Left cardiac atrium (tissue), 4 donors: ENCODE results near the gene CCDC188. TPM values are rescaled to one million over a fixed set of nuclear protein-coding genes. Genes with fewer than 3 reads are reported as not detected.

Experiments
- ATAC-seq, 2 donors: fragments of 200-7000 bp; cut with Tn5 transposase; one replicate each; pipeline ENCODE4 v1.9.1; 2020; ENCODE audit warnings: mild to moderate bottlenecking in 2 of 2, moderate library complexity in 2 of 2
- DNase-seq: peaks from one replicate; pipeline ENCODE4 v3.0.0-alpha.2; 2020
- intact Hi-C, 2 donors: fragments of 100-400 bp; cut with DNase I; formaldehyde crosslinking; loops; one replicate each; pipeline versions ENCODE4 v1.14.1 to v1.15.1; 2022 to 2023
- total RNA-seq, 2 donors: library from RNA; stranded (reverse); fragmentation: NEBNext Ultra II Directional; extraction: Animal tissue kit (Norgen Biotek cat#: 25700); gene quantifications; one replicate each; pipeline ENCODE4 v1.2.1, GENCODE V29; 2021
- donor health status: DM: no; HTN: yes; CAD: no.
- donor health status: DM: no; HTN: yes; CAD: no; lungs with severe emphysema.
- donor health status: DM: yes; HTN: yes; CAD: no.
- donor health status: Dilated cardiomyopathy.

Gene CCDC188
- total RNA-seq, 2 donors from 2014 or later = 0.44 to 0.62 TPM

DNA sequence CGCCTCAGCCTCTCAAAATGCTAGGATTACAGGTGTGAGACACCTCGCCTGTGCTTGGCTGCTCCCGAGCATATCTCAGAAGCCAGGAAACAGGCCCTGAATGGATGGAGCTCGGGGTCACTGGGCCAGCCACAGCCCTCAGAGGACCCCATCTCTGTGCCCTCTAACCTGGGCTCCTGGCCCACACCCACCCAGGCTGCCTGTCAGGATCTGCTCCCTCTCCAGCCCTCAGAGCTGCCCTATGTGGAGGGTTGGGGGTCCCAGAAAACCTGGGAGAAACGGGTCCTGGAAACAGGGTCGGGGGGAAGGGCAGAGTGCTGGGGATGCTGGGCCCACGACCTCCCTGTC, 5.2 kb upstream of the CCDC188 start:
- intact Hi-C loops = loop anchor here (5.0 kb wide), 1 partner anchor 111 kb away; the partner anchor contains the start of gene RTN4R (in 2 of the 2)
- DNase-seq = no peak
- no peak for ATAC-seq

DNA sequence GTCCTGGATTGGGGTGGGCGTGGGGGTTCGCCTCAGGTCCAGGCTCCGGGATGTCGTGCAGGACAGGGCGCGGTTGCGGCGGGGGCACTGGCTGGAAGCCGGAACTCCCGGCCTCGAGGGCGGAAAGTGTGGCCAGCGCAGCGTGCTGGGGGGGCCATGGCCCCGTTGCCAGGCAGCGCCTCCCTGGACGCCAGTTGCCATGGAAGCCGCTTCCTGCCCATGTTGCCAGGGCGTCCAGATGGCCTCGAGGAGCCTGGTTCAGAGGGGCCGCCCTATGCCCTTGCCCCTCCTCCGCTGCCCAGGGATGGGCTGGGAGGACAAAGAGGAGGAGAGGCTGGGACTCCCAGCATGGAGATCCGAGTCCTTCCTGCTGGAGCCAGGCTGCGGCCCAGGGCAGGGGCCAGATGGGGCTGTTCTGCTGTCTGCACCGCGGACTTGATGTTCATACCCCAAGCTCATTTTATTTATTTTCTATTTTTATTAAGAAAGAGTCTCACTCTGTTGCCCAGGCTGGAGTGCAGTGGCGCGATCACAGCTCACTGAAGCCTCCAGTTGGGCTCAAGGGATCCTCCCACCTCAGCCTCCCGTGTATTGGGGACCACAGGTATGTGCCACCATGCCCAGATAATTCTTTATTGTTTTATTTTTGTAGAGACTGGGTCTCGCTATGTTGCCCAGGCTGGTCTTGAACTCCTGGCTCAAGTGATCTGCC, 4.6 kb upstream of the CCDC188 start:
- DNase-seq = peak; percentile 66
- ATAC-seq = peak; percentile 34 to 36
- intact Hi-C loops = loop anchor here (5.0 kb wide), 1 partner anchor 112 kb away; the partner anchor contains the start of gene RTN4R (in 2 of the 2)

DNA sequence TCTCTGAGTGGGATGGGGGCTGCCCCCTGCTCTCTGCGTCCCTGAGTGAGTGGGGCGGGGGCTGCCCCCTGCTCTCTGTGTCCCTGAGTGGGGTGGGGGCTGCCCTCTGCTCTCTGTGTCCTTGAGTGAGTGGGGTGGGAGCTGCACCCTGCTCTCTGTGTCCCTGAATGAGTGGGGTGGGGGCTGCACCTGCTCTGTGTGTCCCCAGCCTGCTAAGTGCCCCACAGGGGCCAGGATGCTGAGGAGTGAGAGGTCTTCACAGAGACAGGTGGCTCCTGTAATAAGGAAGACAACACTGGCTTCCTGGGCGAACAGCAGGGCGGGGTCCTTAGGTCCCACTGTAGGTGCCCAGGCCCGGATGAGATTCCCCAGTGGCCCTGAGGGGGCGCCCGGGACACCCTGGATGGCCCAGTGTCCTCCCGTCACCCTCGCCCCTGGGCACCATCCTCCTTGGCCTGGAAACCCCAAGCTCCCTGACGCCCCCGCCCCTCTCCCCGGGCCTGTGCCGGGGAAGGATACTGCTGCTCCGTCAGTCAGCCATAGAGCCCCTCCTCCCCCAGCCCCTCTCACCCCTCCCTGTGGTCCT, 3.8 kb upstream of the CCDC188 start:
- intact Hi-C loops = loop anchor here (5.0 kb wide), 1 partner anchor 113 kb away; the partner anchor contains the start of gene RTN4R (in 2 of the 2)
- ATAC-seq (no peak), DNase-seq (no peak)

DNA sequence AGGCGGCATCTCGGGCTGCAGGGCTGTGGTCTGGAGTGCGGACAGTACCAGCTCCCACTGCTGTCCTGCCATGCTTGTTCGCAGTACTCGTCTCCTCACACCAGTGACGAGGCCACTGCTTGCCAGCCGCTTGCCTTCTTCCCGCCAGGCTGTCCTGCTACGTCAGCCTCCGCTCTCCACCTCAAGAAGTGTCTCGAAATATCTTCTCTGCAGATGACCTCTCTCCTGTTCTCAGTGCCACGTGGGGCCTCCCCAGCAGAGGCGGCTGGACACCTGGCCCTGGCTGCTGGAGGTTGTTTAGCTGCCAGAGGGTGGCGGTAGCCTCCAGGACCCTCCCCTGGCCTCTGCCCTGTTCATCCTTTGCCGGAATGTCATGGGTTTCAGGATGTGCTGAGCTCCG, 3.1 kb upstream of the CCDC188 start:
- ATAC-seq (no peak), DNase-seq (no peak)
- intact Hi-C loops = no loop called here

DNA sequence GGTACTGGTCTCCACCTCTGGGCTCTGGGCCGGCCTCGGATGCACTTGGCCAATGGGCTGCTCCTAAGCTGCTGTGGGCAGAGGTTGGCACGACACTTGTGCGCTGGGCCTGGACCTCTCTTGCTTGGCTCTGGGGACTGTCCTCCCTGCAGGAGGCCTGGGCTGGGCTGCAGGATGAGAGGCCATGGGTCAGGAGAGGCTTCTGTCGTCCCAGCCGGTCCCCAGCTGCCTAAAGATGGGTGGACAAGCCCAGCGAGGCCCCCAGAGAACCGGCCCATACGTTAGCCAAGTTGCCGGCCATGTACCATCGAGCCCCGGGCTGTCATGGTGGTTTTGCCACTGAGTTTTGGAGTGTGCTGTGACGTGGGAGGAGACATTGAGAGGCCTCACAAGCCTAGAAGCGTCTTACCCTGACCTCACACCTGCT, 1.6 kb upstream of the CCDC188 start:
- intact Hi-C loops = no loop called here
- ATAC-seq (no peak), DNase-seq (no peak)

DNA sequence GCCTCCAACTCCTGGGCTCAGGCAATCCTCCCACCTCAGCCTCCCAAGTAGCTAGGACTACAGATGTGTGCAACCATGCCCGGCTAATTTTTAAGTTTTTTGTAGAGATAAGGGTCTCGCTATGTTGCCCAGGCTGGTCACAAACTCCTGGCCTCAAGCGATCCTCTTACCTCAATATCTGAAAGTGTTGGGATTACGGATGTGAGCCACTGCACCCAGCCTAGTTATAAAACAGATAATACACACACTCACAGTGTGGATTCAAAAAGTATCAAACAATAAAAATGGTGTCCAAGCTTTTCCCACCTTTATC, 377 bp upstream of the CCDC188 start:
- ATAC-seq = no peak
- intact Hi-C loops = no loop called here

DNA sequence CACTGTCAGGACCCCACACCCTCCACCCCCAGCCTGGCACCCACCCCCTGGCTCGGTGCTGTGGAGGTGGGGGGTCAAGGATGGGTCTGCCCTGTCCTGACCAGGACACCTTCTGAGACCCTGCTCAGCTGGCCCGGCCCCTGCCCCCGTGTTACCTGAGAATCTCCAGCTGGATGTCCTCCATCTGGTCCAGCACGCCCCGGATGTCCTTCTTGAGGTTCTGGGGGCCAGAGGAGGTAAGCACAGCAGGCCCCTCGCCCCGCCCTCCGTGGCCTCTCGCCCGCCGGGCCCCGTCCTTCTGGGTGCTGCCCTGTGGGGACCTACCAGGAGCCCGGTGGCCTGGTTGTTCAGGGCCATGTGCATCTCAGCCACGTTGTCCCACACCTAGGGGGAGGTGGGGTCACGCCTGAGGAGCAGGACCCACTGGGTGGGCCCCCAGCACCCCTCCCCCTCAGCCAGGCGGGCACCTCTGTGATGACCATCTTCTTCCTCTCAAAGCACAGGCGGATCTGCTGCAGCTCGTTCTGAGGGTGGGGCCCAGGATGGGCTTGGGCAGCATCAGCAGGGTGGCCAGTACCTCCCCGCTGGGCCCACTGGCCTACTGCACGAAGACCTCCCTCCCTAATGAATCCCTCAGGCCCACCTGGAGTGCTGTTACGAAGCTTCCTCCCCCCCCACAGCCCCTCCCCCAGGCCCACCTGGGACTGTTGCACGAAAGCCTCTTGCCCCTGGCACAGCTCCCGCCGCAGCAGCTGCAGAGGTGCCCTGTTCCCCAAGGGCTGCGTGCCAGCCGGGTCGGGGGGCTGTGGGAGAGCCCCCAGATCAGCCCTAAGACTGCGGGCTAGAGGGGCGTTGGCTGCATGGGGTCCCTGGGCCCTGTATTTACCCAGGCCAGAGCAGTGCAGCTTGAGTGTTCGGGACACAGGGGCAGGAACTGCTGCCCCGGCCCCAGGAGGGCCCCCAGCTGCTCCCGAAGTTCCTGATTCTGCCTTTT, 1.3 kb downstream of the CCDC188 start:
- ATAC-seq (no peak), DNase-seq (no peak)
- intact Hi-C loops = no loop called here

More for the DNA sequence above, 377 bp upstream of the CCDC188 start:
- no peak for DNase-seq

DNA sequence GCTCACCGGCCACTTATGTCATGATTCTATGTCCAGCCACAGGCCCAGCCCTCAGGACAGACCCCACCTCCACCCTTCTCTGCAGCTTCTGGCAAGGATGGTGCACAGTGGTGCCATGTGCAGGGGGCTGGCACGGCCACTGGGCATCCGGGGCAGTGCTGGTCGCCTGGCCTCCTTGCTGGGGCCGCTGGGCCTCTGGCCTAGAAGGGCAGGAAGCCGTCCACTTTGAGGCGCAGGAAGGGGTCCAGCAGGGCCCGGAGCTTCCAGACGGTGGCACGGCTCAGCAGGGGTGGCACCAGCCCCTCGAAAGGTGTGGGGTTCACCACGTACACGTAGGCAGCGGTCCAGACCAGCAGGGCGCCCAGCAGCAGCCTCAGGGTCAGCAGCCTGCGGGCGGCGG, 2.4 kb downstream of the CCDC188 start:
- no peak for DNase-seq
- ATAC-seq = no peak
- intact Hi-C loops = no loop called here

DNA sequence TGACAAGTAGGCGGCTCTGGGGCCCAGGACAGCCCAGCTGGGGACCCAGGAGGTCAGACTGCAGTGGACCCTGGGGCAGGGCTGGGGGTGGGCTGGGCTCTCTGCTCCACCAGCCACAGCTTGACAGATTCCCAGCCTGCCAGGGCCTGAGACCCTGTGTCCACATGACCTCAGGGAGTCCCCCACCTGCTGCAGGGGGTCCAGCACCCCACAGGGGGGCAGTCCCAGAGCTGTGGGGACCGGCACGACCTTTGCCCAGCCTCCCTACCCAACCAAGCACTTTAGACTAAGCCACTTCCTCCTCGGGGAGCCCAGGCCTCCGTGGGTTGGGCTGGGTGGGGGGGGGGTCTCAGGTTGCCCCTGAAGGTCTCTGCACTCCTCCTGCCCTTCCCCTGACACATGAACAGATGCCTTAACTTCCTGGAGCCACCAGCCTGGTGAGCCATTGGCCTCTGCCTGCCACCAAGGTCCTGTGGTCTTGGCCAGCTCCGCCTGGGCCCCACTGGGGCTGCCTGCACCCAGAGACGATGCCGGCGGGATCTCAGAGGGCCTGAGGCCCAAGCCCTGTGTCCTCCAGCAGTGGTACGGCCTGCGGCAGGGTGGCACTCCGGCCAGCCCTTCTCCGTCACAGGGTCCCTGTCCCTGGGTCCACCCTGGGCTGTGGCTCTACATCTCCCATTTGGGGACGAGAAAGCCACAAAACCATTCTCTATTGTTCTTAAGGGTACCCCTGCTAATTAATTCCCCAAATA, 3.4 kb downstream of the CCDC188 start:
- DNase-seq (no peak), ATAC-seq (no peak)
- intact Hi-C loops = no loop called here

DNA sequence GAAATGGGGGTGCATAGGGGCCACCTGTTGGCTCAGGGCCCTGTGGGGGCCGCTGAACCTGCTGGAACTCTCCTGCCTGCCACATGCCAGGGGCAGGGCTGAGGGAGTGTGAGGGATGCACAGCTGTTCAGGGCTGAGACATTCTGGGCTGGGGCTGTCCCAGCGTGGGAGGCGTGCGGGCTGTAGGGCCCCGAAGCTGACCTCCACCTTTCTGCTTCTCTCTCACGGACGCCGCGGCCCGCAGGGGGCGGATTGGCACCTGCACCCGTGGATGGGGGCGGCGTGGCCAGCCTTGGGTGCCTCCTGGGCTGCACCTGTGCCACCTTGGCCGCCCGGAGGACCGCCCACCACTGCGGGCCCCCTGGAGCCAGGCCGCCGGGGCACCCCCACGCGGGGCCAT, 4.1 kb downstream of the CCDC188 start:
- intact Hi-C loops = no loop called here
- DNase-seq (no peak), ATAC-seq (no peak)

DNA sequence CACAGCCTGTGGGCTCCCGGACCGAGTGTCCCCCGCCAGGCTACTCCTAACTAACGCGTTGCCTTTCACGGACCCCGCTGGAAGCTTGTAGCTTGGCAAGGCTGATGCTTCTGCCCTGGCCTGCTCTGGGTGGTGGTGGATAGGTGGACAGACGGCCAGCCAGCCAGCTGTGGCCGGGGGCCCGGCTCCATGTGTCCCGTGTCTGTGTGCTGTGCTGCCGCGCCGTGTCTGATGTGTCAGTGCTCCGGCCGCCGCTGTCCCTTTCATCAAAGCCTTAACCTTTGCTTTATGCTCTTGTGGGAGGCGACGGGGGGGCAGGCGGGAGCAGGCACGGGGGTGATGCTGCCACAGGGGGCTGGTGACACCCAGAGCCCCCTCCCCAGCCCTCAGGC, 5.0 kb downstream of the CCDC188 start:
- DNase-seq (no peak), ATAC-seq (no peak)
- intact Hi-C loops = no loop called here

DNA sequence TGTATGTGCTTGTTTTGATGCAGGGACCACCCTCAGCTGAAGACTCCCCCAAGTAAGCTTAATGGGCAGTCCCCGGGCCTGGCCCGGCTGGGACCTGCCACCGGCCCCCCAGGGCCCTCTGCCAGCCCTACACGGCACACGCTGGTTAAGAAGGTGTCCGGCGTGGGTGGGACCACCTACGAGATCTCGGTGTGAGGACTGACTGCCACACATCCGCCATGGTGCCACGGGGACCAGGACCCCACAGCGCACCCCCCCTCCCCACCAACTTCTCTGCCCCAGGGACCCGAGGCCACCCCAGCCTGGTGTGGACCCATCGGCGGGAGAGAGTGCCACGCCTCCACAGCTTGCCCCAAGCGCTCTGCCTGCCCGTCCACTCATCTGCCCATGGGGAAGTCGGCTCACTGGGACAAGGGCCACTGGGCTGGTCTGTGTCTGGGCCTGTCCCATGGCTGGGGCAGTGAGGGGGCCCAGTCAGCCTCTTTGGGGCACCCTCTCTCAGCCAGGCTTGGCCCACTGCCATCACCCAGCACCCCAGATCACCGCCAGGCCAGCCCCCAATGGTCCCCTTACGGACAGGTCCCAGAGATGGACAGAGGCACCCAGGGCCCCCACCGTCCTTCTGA, 5.5 kb downstream of the CCDC188 start:
- intact Hi-C loops = no loop called here
- ATAC-seq (no peak), DNase-seq (no peak)

DNA sequence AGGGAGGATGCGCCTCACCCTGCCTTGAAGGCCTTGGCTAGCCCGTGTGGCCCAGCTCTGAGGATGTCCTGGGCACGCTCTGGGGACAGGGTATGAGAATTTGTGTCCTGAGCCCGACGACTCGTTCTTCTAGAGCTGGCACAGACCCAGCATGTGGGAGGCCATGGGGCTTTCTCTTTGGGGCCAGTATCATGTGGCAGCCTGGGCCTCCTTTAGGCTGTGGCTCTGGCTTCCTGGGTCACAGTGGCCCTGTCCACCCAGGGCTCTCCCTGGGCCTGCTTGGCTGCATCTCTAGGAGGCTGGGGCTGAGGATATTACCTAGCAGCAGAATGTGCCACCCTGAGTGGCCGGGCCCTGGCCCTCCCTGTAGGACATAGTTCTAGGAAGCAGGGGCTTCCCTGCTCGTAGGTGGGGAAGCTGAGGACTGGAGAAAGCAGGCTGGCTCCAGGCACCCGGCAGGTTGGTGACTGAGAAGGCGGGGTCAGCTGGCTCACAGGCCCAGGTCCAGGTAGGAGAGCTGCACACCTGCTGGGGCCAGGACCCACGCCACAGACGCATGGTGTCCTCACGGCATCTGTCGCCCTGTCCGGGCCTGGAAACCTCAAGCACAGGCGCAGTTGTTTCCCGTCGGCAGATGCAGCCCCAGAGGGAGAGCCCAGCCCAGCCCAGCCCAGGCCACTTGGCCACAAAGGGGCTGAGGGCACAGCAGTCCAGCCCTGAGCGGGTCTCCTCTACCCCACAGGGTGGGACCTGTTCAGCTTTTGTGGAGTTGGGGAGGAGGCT, 6.8 kb downstream of the CCDC188 start:
- intact Hi-C loops = no loop called here
- no peak for ATAC-seq
- DNase-seq = no peak

DNA sequence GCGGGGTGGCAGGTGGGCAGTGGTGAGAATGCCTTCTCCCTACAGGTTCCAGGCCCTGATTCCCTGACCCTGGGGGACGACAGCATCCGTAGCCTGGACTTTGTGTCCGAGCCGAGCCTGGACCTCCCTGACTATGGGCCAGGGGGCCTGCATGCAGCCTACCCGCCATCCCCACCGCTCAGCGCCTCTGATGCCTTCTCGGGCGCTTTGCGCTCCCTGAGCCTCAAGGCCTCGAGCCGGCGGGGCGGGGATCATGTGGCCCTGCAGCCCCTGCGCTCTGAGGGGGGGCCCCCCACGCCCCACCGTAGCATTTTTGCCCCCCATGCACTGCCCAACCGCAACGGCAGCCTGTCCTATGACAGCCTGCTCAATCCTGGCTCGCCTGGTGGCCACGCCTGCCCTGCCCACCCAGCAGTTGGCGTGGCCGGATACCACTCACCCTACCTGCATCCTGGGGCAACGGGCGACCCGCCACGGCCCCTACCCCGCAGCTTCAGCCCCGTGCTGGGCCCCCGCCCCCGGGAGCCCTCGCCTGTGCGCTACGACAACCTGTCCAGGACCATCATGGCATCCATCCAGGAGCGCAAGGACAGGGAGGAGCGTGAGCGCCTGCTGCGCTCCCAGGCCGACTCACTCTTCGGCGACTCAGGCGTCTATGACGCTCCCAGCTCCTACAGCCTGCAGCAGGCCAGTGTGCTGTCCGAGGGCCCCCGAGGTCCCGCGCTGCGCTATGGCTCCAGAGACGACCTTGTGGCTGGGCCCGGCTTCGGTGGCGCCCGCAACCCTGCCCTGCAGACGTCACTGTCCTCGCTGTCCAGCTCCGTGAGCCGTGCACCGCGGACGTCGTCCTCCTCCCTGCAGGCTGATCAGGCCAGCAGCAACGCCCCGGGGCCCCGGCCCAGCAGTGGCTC, 7.9 kb downstream of the CCDC188 start:
- ATAC-seq (no peak), DNase-seq (no peak)
- intact Hi-C loops = no loop called here

DNA sequence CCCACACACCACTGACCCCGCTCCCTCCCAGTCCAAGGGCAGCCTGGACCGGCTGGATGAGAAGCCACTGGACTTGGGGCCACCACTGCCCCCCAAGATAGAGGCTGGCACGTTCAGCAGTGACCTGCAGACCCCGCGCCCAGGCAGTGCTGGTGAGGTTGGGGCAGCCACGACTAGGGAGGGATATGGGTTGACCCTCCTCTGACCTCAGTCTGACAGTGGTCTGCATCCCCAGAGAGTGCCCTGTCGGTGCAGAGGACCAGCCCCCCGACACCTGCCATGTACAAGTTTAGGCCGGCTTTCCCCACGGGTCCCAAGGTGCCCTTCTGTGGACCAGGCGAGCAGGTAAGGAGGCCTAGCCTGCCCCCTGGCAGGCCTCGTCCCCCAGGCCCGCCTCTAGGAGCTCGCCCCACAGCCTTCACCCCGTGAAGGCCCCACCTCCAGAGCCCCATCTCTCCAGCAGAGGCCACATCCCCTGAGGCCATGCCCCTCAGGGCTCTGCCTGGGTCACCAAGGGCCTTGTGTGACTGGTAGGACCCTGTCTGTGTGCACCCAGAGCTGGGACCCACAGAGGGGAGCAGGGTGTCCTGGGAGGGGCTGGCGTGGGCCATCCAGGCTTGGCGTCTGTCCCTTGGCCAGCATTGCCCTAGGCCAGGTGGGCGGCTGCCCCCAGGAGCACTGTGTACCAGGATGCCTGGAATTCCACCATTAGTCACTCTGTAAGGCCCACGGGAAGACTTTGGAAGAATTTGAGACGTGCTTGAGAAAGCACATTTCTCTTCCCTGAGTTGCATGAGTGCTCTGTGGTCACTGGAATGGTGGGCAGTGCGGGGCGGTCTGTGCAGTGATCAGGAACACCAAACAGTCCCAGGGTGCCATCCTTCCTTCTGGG, 9.4 kb downstream of the CCDC188 start:
- no peak for DNase-seq
- no peak for ATAC-seq
- intact Hi-C loops = no loop called here

DNA sequence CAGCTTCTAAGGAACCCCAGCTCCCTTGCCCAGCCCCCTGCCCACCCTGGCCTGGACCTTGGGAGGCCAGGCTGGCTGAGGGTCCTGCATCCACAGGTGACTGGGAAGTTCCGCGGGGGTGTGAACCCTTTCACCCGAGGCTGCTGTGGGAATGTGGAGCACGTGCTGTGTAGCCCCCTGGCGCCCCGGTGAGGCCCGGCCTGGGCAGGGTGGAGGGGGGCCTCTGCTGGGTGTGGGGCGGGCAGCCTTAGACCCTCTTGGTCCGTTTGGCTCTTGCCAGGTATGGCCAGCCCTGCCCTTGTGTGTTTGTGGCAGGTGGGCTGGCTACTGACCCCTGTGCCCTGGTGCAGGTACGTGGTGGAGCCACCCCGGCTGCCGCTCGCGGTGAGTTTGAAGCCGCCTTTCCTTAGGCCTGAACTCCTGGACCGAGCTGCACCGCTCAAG, 10.3 kb downstream of the CCDC188 start:
- intact Hi-C loops = no loop called here
- DNase-seq = no peak
- ATAC-seq = no peak
